HS-27A (cell line): Measurements from ENCODE around the gene TMEM164.
"Not testable (repeated sequence)": the region's sequence is repeated elsewhere in the genome, so short reads cannot be mapped to it uniquely, and the experiment has no call there.

Source experiments
- DNase-seq: peaks from one replicate; pipeline ENCODE4 v3.0.0-alpha.2; 2012; ENCODE audit warnings: low read depth, missing footprints

TMEM164 gene

DNA sequence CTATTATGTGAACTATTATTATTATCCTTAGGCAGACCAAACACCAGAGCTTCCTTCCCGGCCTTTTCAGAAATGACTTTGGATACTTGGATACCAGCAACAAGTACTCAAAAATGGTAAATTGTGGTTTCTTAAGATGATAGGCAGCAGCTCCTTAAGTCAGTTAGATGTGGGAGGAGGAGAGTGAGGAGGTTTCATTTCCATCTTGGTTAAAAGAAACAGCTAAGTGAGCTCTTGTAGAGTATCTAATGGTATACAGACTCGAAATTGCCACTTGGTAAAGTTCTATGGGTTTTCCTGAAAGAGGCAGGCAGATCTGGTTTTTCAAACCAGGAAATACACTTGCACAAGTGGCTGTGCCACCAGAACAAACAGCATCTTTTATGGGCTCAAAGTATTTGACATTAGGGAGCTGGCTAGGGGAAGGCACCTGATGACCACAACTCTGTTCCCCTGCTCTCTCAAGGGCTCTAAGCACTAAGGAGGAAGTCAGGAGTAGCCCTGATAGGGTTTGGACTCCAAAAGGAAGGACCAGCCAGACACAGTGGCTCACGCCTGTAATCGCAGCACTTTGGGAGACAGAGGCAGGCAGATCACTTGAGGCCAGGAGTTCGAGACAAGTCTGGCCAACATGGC, 130.9 kb downstream of the TMEM164 start:
- DNase-seq, result no peak

DNA sequence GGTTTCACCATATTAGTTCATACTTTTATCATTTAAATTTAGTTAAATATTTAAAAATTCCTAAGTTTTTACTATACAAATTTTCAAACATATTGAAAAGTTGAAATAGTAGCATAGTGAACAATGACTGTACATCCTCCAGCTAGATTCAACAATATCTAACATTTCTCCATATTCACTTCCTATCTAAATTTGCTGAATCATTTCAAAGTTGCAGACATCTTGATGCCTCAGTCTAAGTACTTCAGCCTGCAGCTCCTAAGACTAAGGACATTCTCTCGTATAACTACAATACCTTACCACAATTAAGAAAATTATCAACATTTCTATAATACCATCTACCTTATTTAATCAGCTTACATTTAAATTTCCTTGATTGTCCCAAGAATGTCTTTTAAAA, 132.7 kb downstream of the TMEM164 start:
- no peak for DNase-seq

- no peak for DNase-seq
Observed at GRCh38 chrX:110136136-110136535, 133.2 kb downstream of the TMEM164 start.

DNA sequence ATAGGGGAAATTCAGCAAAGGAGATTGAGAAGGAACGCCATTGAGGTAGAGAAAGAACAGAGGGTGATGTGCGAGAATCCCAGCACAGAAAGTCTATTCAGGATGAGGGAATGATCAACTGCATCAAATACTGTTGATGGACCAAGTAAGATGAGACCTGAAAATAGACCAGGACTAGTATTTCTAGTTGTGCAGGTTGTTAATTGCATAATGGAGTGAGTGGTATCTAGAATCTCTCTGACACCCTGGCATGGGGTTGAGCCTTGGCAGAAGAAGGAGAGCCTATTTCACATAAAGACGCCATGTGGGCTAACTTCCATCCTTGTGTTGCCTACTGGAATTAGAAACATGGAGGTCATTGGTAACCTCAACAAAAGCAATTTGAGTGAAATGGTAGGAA, 135.6 kb downstream of the TMEM164 start:
- DNase-seq, result no peak

- DNase-seq, result no peak
Observed at GRCh38 chrX:110139172-110139571, 136.3 kb downstream of the TMEM164 start.

DNA sequence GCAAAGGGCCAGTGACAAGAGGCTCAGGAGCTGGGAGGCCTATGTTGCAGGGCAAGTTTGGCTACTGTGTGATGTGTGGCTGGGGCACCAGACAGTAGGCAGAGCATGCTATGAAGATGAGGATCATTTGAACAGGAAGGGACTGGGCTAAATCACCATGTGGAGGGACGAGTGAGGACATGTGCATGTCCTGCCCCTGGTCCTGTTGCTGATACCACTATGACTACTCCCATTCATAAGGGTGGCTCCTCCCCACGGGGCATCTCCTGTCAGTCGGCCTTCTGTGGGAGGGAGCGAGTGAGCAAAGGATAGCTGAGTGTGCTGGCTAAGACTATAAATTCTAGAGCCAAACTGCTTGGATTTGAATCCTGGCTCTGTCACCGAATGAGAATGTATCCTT, 139.2 kb downstream of the TMEM164 start:
- no peak for DNase-seq

GRCh38 chrX:110143454-110144210, 140.7 kb downstream of the TMEM164 start:
- no peak for DNase-seq

DNA sequence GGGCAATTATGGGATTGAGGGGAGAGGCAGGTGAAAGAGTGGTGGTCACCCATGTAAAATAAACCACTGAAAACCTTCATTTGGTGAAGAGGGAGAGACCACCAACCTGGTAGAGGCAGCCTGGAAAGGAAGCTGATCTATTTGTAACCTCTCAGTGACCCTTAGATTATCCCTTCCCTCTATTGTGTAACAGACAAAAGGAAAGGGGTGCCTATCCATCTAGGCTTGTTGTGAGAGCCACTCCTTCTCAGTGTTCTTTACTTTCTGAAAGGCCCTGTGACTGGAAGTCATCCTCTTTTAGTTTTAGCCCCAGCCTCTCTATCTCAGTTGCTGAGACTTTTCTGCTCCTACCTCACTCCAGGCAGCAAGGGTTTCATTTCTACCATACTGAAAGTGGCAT, 142.4 kb downstream of the TMEM164 start:
- DNase-seq, result no peak

DNA sequence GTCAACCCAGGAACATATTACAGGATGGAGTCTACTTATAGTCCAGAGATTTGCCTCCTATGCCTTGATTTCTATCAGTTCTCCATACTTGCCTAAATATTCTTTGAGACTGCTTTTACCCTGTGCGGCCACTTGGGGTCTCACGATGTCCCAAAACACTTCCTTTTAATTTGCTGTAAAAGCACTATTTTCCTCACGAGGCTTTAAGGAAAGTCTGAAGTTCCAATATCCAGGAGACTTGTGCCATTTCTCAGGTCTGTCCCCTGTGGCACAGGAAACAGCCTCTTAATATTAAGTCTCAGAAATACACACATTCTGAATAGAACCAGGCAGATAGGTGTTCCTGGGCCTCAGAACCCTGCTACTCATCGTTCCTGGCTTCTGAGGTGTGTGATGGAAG, 142.9 kb downstream of the TMEM164 start:
- no peak for DNase-seq

- no peak for DNase-seq
Observed at GRCh38 chrX:110146521-110146920, 143.6 kb downstream of the TMEM164 start.

DNA sequence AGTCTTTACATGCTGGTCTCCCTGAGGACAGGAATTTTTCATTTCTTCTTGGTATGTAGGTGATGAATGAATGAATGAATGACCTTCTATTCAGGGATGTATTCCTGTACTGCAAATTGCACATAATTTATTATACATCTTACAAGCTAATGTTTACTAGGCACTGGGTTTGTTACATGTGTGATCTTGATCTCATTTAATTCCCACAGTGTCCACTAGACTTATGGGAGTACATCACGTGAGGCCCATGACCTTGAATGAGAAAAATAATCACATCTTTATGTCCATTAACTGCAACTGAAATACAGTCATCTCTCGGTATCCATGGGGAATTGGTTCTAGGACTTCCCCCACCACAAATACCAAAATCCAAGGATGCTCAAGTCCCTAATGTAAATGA, 150.3 kb downstream of the TMEM164 start:
- no peak for DNase-seq

- DNase-seq, result no peak
Observed at GRCh38 chrX:110153896-110154295, 151.0 kb downstream of the TMEM164 start.

DNA sequence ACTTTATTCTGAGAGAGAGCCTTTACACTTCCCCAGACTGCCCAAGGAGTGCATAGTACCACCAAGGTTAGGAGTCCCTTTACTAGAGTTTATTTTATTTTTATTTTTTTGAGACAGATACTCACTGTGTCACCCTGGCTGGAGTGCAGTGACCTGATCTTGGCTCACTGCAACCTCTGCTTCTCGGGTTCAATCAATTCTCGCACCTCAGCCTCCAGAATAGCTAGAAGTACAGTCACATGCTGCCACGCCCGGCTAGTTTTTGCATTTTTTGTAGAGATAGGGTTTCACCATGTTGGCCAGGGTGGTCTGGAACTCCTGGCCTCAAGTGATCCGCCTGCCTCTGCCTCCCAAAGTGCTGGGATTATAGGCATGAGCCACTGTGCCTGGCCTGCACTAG, 151.4 kb downstream of the TMEM164 start:
- DNase-seq, result not testable (repeated sequence)

DNA sequence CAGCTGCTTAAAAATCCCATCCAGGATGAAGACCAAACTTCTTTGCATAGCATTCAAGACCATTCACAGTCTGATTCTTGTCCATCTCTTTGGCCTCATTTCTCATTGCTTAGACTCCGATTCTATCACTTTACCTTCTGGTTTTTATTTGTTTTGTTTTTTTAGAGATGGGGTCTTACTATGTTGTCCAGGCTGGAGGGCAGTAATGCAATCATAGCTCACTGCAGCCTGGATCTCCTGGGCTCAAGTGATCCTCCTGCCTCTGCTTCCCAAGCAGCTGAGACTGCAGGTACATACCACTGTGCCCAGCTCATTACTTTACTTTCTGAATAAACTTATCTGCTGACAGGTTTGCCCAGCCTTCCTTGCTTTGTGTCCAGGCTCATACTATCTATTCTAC, 152.8 kb downstream of the TMEM164 start:
- DNase-seq, result no peak

DNA sequence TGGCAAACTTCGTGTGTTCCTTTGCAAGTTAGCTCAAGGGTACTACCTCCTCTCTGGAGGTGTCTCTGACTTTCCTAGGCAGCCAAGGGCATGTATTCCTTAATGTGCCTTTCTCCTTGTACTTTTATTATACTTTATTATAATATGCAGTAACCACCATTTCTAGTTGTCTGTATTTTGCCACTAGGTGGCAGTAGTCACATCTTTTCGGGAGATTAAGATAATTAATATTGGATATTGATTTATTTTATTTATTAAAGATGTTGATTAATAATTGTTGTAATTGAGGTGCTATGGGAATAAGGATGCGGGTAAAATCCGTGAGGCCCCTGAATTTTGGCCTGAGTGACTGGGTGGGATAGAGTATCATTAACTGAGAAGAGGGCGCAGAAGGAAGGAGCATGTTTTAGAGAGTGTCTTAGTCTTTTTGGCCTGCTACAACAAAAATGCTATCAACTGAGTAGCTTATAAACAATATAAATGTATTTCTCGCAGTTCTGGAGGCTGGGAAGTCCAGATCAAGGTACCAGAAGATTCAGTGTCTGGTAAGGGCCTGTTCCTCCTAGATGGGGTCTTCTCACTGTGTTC, 153.3 kb downstream of the TMEM164 start:
- no peak for DNase-seq

GRCh38 chrX:110157444-110157843, 154.5 kb downstream of the TMEM164 start:
- no peak for DNase-seq

DNA sequence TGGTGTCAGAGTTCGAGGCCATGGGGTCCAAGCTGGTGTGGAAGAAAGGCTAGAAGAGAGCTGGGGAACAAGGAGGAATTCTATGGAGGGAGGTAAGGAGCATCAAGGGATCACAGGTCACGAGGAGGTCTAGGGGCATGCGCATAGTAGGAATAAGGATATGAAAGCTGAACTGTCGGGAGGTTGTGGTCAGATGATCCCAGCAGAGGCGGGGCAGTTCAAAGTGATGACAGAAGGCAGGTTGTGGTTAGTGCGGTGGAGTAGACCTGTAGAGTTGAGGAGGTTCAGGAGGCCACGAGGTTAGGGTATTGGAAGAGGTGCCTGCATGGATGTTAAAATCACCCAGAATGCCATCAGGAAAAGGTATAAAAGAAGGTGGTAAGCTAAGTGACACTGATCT, 156.3 kb downstream of the TMEM164 start:
- no peak for DNase-seq

DNA sequence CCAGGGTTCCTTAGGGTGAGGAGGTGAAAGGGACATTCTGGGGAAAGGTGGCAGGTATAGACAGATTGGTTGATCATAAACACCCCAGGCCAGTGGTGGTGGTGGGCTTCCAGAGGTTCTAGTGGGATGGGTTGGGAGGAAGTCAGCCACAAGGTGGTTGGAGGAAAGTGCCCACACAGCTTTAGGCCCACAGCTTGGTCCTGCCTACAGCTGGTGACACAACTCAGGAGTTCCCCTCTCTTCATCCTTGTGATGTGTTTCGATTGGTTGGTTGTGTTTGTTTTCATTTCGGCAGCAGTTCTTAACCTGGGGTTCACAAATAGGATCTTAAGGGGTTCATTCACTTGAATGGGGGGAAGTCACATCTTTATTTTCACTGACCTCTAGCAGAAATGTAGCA, 157.0 kb downstream of the TMEM164 start:
- DNase-seq, result no peak

DNA sequence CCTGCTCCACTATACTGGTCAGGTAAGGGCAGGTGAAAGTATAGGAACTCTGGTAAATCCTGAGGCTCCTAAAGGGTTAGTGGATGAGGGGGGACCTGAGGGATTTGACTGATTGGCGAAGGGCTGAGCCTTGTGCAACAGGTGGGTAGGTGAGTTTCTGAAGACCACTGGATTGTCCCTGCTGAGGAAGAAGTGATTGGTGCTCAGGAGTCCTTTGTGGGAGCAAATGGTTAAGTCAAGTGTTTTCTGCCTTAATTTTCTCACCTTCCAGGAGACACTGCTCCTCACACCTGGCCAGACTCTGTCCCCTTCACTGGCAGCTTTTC, 158.4 kb downstream of the TMEM164 start:
- DNase-seq, result no peak

- no peak for DNase-seq
Observed at GRCh38 chrX:110162131-110162530, 159.2 kb downstream of the TMEM164 start.

- no peak for DNase-seq
Observed at GRCh38 chrX:110162867-110163266, 160.0 kb downstream of the TMEM164 start.

DNA sequence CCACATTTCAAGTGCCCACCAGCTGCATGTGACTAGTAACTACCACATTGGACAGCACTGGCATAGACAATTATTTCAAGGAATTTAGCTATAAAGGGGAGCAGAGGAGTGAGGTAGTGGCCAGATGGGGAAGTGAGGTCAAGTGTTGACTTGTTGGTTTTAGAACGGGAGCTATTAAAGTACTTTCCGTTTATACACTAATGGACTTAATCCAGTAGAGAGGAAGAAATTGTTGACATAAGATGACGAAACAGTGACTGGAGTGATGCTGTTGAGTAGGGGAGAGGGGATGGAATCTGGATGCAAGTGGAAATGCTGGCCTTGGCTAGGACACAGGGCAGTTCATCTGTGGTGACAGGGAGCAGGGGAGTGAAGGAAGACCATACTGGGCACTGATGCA, 160.6 kb downstream of the TMEM164 start:
- no peak for DNase-seq

DNA sequence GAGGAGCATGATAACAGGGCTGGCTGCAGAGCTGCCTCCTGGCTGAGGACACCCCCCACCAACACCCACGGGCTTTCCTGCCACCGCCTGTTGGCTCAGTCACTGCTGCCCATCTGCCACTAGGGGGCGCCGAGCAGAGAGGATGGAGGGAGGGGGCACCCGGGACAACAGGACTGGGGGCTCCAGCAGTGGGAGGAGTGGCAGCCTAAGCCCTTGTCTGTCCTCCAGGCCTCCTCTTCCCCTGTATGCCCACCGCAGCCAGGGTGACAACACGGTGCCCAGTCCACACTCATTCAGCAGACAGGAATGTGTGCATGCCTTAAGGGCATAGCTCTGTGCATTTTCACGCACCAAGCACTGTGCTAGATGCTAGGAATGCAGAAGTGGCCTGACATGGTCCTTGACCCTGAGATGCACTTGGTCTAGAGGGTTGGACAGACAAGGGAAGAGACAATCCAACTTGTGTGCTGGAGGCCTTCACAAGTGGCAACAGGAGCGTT, 165.1 kb downstream of the TMEM164 start:
- no peak for DNase-seq

- no peak for DNase-seq
Observed at GRCh38 chrX:110168585-110168984, 165.7 kb downstream of the TMEM164 start.
